ENCODE results near the gene SCO2.
"Not testable (repeated sequence)": the region's sequence is repeated elsewhere in the genome, so short reads cannot be mapped to it uniquely, and the experiment has no call there.

Gene SCO2

DNA sequence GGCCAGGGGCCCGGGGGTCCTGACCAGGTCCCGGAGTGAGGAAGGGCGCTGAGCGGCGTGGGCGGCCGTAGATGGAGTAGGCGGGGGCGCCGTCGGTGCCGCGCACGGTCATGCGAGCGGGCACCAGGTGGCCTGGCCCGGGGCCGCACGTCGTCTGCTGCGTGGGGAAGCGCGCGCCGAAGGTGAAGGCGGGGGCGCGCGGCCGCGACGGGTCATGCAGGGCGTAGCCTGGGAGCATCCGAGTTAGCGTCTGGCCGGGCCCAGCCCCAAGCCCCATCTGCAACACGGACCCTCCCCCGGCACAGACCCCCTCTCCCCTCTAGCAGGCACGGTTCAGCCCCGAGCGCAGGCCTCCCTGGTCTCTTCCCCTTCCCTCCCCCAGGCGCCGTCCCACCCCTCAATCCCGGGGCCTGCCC, 6.2 kb upstream of the SCO2 start:
- DNase-seq: no peak

DNA sequence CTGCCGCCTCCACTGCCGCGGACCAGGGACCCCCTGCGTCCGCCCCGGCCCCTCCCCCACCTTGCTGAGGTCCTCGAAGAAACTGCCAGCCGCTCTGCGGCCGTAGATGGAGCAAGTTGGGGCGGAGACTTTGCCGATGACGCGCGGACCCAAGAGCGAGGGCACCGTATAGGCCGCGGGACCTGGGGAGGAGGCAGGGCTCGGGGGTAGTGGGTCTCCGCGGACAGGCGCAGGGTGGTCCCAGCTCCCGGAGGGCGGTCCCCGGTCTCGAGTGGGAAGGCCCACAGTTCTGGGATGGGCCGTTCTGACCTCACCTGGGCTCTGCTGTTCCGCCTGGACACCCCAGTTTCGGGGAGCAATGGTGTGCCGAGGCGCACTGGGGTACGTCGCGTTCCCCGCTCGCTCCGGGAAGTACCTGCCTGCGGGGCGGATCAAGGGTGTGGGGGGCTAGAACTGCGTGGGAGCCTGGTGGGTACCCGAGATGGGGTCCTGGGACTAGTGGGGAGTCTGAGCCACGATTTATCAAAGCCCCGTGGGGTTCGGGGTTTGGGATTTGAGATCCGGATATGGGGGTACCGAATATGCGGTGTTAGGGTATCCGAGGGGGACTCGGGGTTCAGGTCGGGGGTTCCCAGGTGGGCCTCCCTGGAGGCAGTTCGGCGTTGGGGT, 5.6 kb upstream of the SCO2 start:
- DNase-seq: peak; percentile 75

DNA sequence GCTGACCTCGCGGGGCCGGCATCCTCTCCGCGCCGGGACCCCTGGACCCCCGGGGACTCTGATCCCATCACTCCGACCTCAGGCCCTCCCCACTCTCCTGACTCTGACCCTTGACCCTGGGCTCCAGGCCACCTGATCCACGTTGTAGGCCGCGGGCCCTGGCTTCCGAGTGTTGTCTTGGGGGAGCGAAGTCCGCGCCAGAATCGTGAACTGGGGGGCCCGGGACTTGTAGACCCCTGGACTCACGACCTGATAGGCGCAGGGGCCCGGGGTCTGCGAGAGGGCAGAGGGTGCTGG, 5.1 kb upstream of the SCO2 start:
- DNase-seq: no peak

GRCh38 chr22:50529897-50530579, 4.6 kb upstream of the SCO2 start, which contains the start of gene TYMP:
TYMP (minus strand) TSS chr22:50530012; CDS start chr22:50529709, 303 bp downstream.
- DNase-seq: peak; percentile 66

DNA sequence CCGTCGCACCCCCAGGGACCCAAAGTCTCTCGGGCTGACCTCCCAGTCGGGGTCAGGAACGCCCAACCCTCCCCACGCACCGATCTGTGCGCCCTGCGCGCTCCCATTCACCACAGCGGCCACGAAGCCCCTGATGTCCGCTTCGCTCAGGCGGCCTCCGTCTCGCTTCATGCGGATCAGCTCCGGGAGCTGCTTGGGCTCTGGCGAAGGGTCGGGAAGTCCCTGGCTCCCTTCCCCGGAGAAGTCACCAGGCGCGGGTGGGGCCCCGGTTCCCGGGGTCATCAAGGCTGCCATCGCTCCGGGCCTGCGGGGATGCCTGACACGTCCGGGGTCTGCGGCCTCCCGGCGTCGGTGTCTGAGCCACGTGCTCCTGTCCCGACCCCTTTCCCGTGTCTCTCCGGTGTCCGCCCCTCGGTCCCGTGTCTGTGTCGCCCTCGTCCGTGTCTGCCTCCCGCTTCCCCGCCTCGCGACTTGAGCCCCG, 4.1 kb upstream of the SCO2 start:
- DNase-seq: no peak

DNA sequence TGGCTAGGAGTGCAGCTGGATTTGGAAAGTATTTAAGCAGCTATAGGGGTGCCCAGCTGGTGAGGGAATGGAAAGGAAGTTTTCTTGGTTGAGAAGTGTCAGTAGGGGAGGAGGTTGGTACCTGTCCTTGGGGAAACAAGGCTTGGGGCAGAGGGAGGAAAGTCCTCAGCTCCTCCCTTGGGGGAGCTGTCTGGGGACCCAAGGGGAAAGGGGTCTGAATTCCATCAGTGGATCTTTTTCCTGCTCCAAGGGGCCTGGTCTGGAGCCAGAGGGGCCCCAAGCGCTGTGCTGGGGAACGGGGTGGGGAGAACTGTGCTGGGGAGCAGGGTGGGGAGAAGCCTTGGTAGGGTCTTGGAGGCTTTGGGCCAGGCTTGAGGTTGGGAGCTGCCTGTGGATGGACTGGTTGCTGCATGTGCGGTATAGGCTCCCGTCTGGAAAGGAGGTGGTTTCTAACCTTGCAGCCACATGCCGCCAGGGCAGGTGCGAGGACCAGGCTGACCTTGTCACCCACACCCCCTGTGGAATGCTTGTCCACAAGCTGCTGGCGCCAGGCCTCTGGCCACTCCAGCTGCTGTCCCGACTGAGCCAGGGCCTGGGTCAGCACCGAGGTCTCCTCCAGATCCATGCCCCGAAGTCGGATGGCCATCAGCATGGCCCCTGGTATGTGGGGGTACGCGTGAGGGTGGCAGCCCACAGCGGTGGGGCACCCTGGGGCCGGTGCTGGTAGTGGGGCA, 3.5 kb upstream of the SCO2 start:
- DNase-seq: no peak

- no peak for DNase-seq
Measured at GRCh38 chr22:50527921-50528681, 2.7 kb upstream of the SCO2 start.

GRCh38 chr22:50526834-50527801, 1.7 kb upstream of the SCO2 start:
- DNase-seq: no peak

GRCh38 chr22:50526108-50526833, 873 bp upstream of the SCO2 start:
- peak; percentile 79 for DNase-seq

GRCh38 chr22:50525858-50526107, 385 bp upstream of the SCO2 start:
- DNase-seq: no peak

- DNase-seq: no peak
Measured at GRCh38 chr22:50524676-50525103, 708 bp downstream of the SCO2 start.

DNA sequence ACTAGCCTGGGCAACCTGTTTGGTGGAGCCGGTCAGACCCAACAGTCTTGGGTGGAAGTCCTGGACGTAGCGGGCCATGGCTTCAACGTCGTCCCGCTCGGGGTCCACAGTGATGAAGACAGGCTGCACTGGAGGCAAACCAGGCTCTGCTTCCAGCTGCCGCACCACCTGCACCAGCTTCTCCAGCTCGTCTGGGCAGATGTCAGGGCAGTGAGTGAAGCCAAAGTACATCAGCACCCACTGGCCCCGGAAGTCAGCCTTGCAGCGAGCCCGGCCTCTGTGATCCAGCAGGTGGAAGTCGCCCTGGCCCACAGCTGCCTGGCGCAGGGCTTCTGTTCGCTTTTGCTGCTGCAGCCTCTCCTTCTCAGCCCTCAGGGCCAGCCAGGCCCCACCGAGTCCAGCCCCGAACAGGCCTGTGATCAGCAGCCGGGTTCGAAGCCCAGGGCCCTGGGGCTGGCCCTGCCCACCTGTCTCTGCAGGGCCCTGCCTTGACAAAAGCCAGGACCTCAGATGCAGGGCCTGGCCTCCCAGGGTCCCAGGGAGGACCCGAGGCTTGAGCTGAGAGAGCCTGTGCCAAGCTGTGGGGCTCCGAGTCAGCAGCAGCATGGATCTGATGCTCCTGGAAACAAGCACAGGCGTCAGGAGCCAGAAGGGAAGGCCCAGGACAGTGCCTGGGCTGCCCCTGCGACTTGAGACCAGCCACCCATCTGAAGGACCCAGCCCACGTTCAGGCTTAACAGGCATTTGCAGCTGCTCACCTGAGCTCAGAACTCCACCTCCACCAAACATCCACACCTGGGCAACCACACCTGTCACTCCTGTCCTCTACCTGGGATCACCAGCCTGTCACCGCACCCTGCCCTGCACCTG, 1.4 kb downstream of the SCO2 start:
- no peak for DNase-seq

GRCh38 chr22:50523458-50523805, 2.0 kb downstream of the SCO2 start:
- DNase-seq: no peak

DNA sequence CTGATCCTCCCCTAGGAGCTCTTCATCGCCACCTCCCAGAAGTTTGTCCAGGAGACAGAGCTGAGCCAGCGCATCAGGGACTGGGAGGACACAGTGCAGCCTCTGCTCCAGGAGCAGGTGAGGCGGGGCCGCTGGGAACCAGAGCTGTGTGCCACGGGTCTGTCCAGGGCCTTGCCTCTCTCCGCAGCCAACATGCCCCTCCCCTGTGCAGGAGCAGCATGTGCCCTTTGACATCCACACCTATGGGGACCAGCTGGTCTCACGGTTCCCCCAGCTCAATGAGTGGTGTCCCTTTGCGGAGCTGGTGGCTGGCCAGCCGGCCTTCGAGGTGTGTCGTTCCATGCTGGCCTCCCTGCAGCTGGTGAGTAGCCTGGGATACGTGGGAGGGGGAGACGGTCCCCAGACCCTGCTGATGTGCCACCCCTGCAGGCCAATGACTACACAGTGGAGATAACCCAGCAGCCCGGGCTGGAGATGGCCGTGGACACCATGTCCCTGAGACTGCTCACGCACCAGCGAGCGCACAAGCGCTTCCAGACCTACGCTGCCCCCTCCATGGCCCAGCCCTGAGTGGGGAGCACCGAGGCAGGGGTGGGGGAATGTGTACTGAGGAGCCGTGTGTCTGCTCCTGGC, 2.5 kb downstream of the SCO2 start:
- no peak for DNase-seq

DNA sequence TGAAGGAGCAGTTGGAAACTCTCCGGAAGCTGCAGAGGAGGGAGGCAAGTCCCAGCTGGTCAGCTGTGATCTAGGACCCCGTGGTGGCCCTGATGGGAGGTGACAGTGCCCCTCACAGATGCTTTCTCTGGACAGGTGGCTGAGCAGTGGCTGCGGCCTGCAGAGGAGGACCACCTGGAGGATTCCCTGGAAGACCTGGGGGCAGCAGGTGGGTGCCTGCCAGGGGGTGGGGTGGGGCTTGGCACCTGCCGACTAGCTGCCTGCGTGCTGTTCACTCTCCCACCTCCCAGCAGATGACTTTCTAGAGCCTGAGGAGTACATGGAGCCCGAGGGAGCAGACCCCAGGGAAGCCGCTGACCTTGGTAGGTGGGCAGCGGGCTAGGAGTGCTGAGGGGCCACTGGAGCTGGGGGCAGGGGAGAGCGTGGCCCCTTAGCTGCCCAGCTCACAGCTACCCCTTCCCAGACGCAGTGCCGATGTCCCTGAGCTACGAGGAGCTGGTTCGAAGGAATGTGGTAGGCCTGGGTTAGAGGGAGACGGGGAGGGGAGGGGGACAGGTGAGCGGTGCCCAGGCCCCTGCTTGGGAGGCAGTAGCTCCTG, 3.1 kb downstream of the SCO2 start:
- no peak for DNase-seq

- DNase-seq: no peak
Measured at GRCh38 chr22:50521710-50522109, 3.7 kb downstream of the SCO2 start.

- DNase-seq: no peak
Measured at GRCh38 chr22:50520826-50521453, 4.5 kb downstream of the SCO2 start.

DNA sequence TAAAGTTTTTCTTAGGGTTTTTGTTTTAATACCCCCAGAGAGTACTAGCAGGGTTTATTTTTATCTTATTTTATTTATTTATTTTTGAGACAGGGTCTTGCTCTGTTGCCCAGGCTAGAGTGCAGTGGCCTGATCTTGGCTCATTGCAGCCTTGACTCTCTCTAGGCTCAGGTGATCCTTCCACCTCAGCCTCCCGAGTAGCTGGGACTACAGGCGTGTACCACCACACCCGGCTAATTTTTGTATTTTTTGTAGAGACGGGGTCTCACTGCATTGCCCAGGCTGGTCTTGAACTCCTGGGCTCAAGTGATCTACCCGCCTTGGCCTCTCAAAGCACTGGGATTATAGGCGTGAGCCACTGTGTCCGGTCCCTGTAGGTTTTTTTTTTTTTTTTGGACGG, 5.2 kb downstream of the SCO2 start:
- DNase-seq: not testable (repeated sequence)

GRCh38 chr22:50519151-50519550, 6.2 kb downstream of the SCO2 start:
- no peak for DNase-seq
